ENCODE results near the gene CYB561.

The CYB561 gene

GRCh38 chr17:63476854-63477479 is 30.9 kb upstream of the CYB561 start, which contains the start of gene ACE (continued):
- no peak for TF ChIP-seq TSHZ1 (tag by site-specific recombination; IDR thresholded peaks at IDR 0.05; ENCODE audit: borderline replicate concordance)
- no peak for TF ChIP-seq ZNF549 (tag by site-specific recombination; IDR thresholded peaks at IDR 0.05)
- TF ChIP-seq ZBTB20 (tag by site-specific recombination; IDR thresholded peaks at IDR 0.05): no peak; the same call in 1 of the 2 replicates
- peak; percentile 42; the same call in 1 of the 2 replicates for TF ChIP-seq ZBTB6 (tag by site-specific recombination; IDR thresholded peaks at IDR 0.05)
- no peak for TF ChIP-seq ELK4 (IDR thresholded peaks at IDR 0.05; ENCODE audit: borderline replicate concordance, low read depth, low read length)
- peak; percentile 45; the same call in 1 of the 2 replicates for TF ChIP-seq KLF8 (tag by site-specific recombination; IDR thresholded peaks at IDR 0.05)
- no peak for TF ChIP-seq SALL2 (tag by site-specific recombination; IDR thresholded peaks at IDR 0.05; ENCODE audit: borderline replicate concordance)
- TF ChIP-seq ZNF792 (tag by site-specific recombination; IDR thresholded peaks at IDR 0.05): no peak
- no peak for TF ChIP-seq ZNF155 (tag by site-specific recombination; IDR thresholded peaks at IDR 0.05)
- no peak for TF ChIP-seq TRIM28 (IDR thresholded peaks at IDR 0.05; ENCODE audit: borderline replicate concordance, low read length)
- 0 out of 2 replicates have a peak, but pooled peaks have one; percentile 12 for TF ChIP-seq ZNF449 (tag by site-specific recombination; IDR thresholded peaks at IDR 0.05)
- peak; percentile 43; the same call in 1 of the 2 replicates for TF ChIP-seq PBX3 (CRISPR knock-in tag; IDR thresholded peaks at IDR 0.05)
- no peak for TF ChIP-seq ZNF670 (tag by site-specific recombination; IDR thresholded peaks at IDR 0.05; ENCODE audit: low read depth)
- no peak for TF ChIP-seq ZBTB1 (tag by site-specific recombination; IDR thresholded peaks at IDR 0.05)
- no peak for TF ChIP-seq ZNF510 (tag by site-specific recombination; IDR thresholded peaks at IDR 0.05; ENCODE audit: insufficient replicate concordance)
- TF ChIP-seq GLI2 (tag by site-specific recombination; IDR thresholded peaks at IDR 0.05; ENCODE audit: borderline replicate concordance, low read depth): no peak
- TF ChIP-seq ZNF571 (tag by site-specific recombination; IDR thresholded peaks at IDR 0.05): no peak
- no peak for TF ChIP-seq ZBTB7A (tag by site-specific recombination; IDR thresholded peaks at IDR 0.05; ENCODE audit: low read depth)
- TF ChIP-seq ZNF626 (tag by site-specific recombination; IDR thresholded peaks at IDR 0.05): no peak
- TF ChIP-seq ZBTB8A (tag by site-specific recombination; IDR thresholded peaks at IDR 0.05): peak; percentile 98
- TF ChIP-seq KLF17 (tag by site-specific recombination; IDR thresholded peaks at IDR 0.05): 0 out of 2 replicates have a peak, but pooled peaks have one; percentile 2
- no peak for TF ChIP-seq GLI4 (tag by site-specific recombination; IDR thresholded peaks at IDR 0.05)
- no peak for TF ChIP-seq ZNF266 (tag by site-specific recombination; IDR thresholded peaks at IDR 0.05; ENCODE audit: low read depth)
- TF ChIP-seq ZNF175 (tag by site-specific recombination; IDR thresholded peaks at IDR 0.05): no peak
- TF ChIP-seq ZNF580 (tag by site-specific recombination; IDR thresholded peaks at IDR 0.05): no peak
- TF ChIP-seq ZNF837 (tag by site-specific recombination; IDR thresholded peaks at IDR 0.05): no peak
